K562 (cell line): Measurements from ENCODE around the gene TNPO3. TPM values are rescaled to one million over a fixed set of nuclear protein-coding genes. Genes with fewer than 3 reads are reported as not detected.

Experiments used
- ATAC-seq: fragments of 200-7000 bp; cut with Tn5 transposase; 3 replicates; pipeline ENCODE4 v1.9.1; 2020; ENCODE audit warnings: moderate library complexity
- BruUV-seq: library from RNA; stranded (reverse); fragments of 400-500 nt; replicated peaks from 2 replicates; lab custom pipeline; 2021; lab: Mats Ljungman, UMichigan
- CTCF ChIA-PET: fragments of 300-600 bp; formaldehyde crosslinking; extraction: SDS; loops from one replicate; lab custom pipeline; 2021; ENCODE audit warnings: low intra/inter-chr PET ratio; lab: Yijun Ruan, JAX
- POLR2A ChIA-PET: fragments of 300-600, 350-650 bp; sonication (Branson Sonifier 250); formaldehyde crosslinking; extraction: SDS; loops from one replicate; lab custom pipeline; 2021; ENCODE audit warnings: antibody characterized with exemption, inconsistent platforms; lab: Yijun Ruan, JAX
- DNase-seq, 4 experiments: peaks; one replicate each; pipeline versions ENCODE4 v3.0.0 to v3.0.0-alpha.2; 2011 to 2018; ENCODE audit warnings: low spot score in 3 of 4, mixed read lengths in 3 of 4; ENCODE audit errors: extremely low read depth in 1 of 4
- FAIRE-seq: peaks from 2 replicates; lab custom pipeline; 2011; peaks lifted over from hg19 to GRCh38; lab: Jason Lieb, UNC
- H2AFZ ChIP-seq: 2 replicates; pipeline ENCODE4 v1.6.0; 2011; ENCODE audit warnings: low read depth, low read length, control low read depth, inconsistent platforms
- H3K27ac ChIP-seq: fragments of 200-600 bp; 3 replicates; pipeline ENCODE4 v1.8.0; 2011; ENCODE audit warnings: low read depth, mild to moderate bottlenecking, control low read depth, inconsistent platforms, low read length, moderate library complexity, mixed read lengths; ENCODE audit errors: extremely low read depth
- H3K27me3 ChIP-seq, 2 experiments: fragments of 300-600 bp in 1 of 2; 2 replicates in 1 of 2; 3 replicates in 1 of 2; pipeline versions ENCODE4 v1.6.0 to v1.8.0; 2011; ENCODE audit warnings: inconsistent platforms in 2 of 2, low read length in 2 of 2, mild to moderate bottlenecking in 1 of 2, mixed read lengths in 1 of 2, moderate library complexity in 1 of 2; ENCODE audit not compliant: control insufficient read depth in 2 of 2, insufficient read depth in 2 of 2
- H3K36me3 ChIP-seq: fragments of 300-600 bp; 3 replicates; pipeline ENCODE4 v1.8.0; 2011; ENCODE audit warnings: mild to moderate bottlenecking, low read length, inconsistent platforms; ENCODE audit not compliant: control insufficient read depth, insufficient read depth
- H3K4me1 ChIP-seq, 2 experiments: fragments of 200-600 bp in 1 of 2; replicated peaks in 1 of 2; 2 replicates in 1 of 2; 3 replicates in 1 of 2; pipeline versions ENCODE4 v1.5.1 to v1.8.0; 2011; ENCODE audit warnings: inconsistent platforms in 2 of 2, low read length in 2 of 2, mild to moderate bottlenecking in 1 of 2, mixed read lengths in 1 of 2, moderate library complexity in 1 of 2; ENCODE audit not compliant: control insufficient read depth in 2 of 2, insufficient read depth in 2 of 2
- H3K4me2 ChIP-seq: 2 replicates; pipeline ENCODE4 v1.6.1; 2011; ENCODE audit warnings: low read length, control low read depth, inconsistent platforms, mixed read lengths; ENCODE audit not compliant: insufficient read depth
- H3K4me3 ChIP-seq: fragments of 200-600 bp; sonication (generic), shearing (Covaris generic); 2 replicates; pipeline ENCODE4 v1.5.1; 2016; ENCODE audit warnings: control low read depth, inconsistent platforms
- H3K79me2 ChIP-seq: fragments of 200-600 bp; 3 replicates; pipeline ENCODE4 v1.8.0; 2011; ENCODE audit warnings: low read length, inconsistent platforms; ENCODE audit not compliant: control insufficient read depth, insufficient read depth
- H3K9ac ChIP-seq, 2 experiments: 2 replicates each; pipeline versions ENCODE4 v1.6.0 to v1.6.1; 2011; ENCODE audit warnings: low read depth in 2 of 2, low read length in 2 of 2, control low read depth in 1 of 2, inconsistent platforms in 1 of 2, mild to moderate bottlenecking in 1 of 2, mixed read lengths in 1 of 2; ENCODE audit not compliant: insufficient read depth in 1 of 2
- H3K9me1 ChIP-seq: one replicate; pipeline ENCODE4 v1.6.0; 2011; ENCODE audit warnings: inconsistent platforms, mild to moderate bottlenecking, low read length, moderate library complexity; ENCODE audit not compliant: control insufficient read depth, insufficient read depth
- H3K9me3 ChIP-seq: replicated peaks from 2 replicates; pipeline ENCODE4 v1.5.1; 2011; ENCODE audit warnings: low read depth, low read length, inconsistent platforms; ENCODE audit not compliant: control insufficient read depth, insufficient read depth
- H4K20me1 ChIP-seq: replicated peaks from 2 replicates; pipeline ENCODE4 v1.6.1; 2011; ENCODE audit warnings: low read length, inconsistent platforms, mixed read lengths; ENCODE audit not compliant: control insufficient read depth, insufficient read depth
- BACH1 ChIP-seq: fragments of 200-800 bp; sonication (Bioruptor generic); IDR thresholded peaks from 2 replicates; pipeline ENCODE4 v1.6.1; 2016; ENCODE audit warnings: missing genetic modification characterization, missing compliant biosample characterization
- CEBPB ChIP-seq: fragments of 450-650 bp; IDR thresholded peaks from 2 replicates; pipeline ENCODE4 v1.6.1; 2016; ENCODE audit warnings: missing genetic modification characterization, missing compliant biosample characterization
- CEBPG ChIP-seq, 3 experiments: fragments of 200-800 bp in 1 of 3; sonication (Bioruptor generic) in 1 of 3; sonication (generic) in 1 of 3; formaldehyde crosslinking in 1 of 3; IDR thresholded peaks in 2 of 3; conservative IDR thresholded peaks in 1 of 3; 2 replicates each; pipeline versions ENCODE4 v1.6.1 to v1.8.0; 2016 to 2022; ENCODE audit warnings: missing compliant biosample characterization in 2 of 3, missing genetic modification characterization in 2 of 3, mild to moderate bottlenecking in 1 of 3, missing genetic modification reagents in 1 of 3
- GATAD2B ChIP-seq: fragments of 450-650 bp; IDR thresholded peaks from 2 replicates; pipeline ENCODE4 v1.6.1; 2017; ENCODE audit warnings: mild to moderate bottlenecking, borderline replicate concordance
- ILF3 ChIP-seq: fragments of 450-650 bp; IDR thresholded peaks from 2 replicates; pipeline ENCODE4 v1.6.1; 2018; ENCODE audit warnings: antibody characterized with exemption, mild to moderate bottlenecking, moderate library complexity, borderline replicate concordance
- POLR2H ChIP-seq: IDR thresholded peaks from 2 replicates; pipeline ENCODE4 v1.6.1; 2016; ENCODE audit warnings: missing genetic modification characterization, low read depth, mild to moderate bottlenecking, control low read depth, missing compliant biosample characterization, moderate library complexity
- SPI1 ChIP-seq: IDR thresholded peaks from 2 replicates; pipeline ENCODE4 v1.6.1; 2011; ENCODE audit warnings: low read depth, low read length, control low read depth, borderline replicate concordance
- ZBED1 ChIP-seq: IDR thresholded peaks from 2 replicates; pipeline ENCODE4 v1.6.1; 2014
- ZFP36 ChIP-seq: fragments of 150-350 bp; IDR thresholded peaks from 2 replicates; pipeline ENCODE4 v1.6.1; 2018; ENCODE audit warnings: low read length, low read depth; ENCODE audit not compliant: partially characterized antibody
- ZNF23 ChIP-seq: fragments of 250-450 bp; sonication (Bioruptor Pico); IDR thresholded peaks from 2 replicates; pipeline ENCODE4 v1.4.0; 2020; ENCODE audit warnings: mild to moderate bottlenecking
- ZNF232 ChIP-seq: sonication (generic); formaldehyde crosslinking; IDR thresholded peaks from 2 replicates; pipeline ENCODE4 v1.8.0; 2022; ENCODE audit warnings: mild to moderate bottlenecking, missing genetic modification reagents
- WGBS: fragments of 100-300 bp; shearing (Covaris generic); methylation state at CpG from one replicate; pipeline ENCODE4 v1.1.6; 2016; ENCODE audit warnings: low coverage, mixed read lengths; ENCODE audit not compliant: insufficient coverage; ENCODE audit errors: missing lambda C conversion rate; 5-methylcytosine and 5-hydroxymethylcytosine counted together
- in situ Hi-C: fragments of 300-500 bp; cut with MboI; formaldehyde crosslinking; loops from 4 replicates; pipeline ENCODE4 v1.15.0; 2018; ENCODE audit warnings: inconsistent platforms, mixed read lengths
- intact Hi-C: fragments of 100-400 bp; cut with micrococcal nuclease; formaldehyde crosslinking; loops from 2 replicates; pipeline ENCODE4 v1.14.2; 2022
- polyA plus RNA-seq, 8 experiments: library from polyadenylated mRNA; depleted of rRNA in 4 of 8; stranded (reverse) in 5 of 8; unstranded in 3 of 8; fragments of >200 nt; fragmentation: Nextera tagmentation in 2 of 8; fragmentation: Illumina TruSeq in 1 of 8; extraction: Ambion mirVana in 2 of 8; extraction: Trizol in 1 of 8; gene quantifications; 2 replicates each; pipeline versions ENCODE4 v1.2.1 to v1.2.3, GENCODE V29; 2011 to 2014; ENCODE audit warnings: inconsistent platforms in 1 of 8, missing spikeins in 1 of 8
- total RNA-seq, 7 experiments: library from RNA; depleted of rRNA in 6 of 7; stranded (reverse); fragments of >200 nt in 6 of 7; fragmentation: Illumina TruSeq in 2 of 7; extraction: Trizol in 2 of 7; gene quantifications; 2 replicates each; pipeline versions ENCODE4 v1.2.1 to v1.2.3, GENCODE V29; 2011 to 2021; ENCODE audit warnings: low replicate concordance in 1 of 7
- TF ChIP-seq, protein P1 (sequence below), 2 experiments: fragments of 250-450 bp in 1 of 2; fragments of 450-650 bp in 1 of 2; sonication (Bioruptor Pico) in 1 of 2; IDR thresholded peaks; 2 replicates each; pipeline versions ENCODE4 v1.6.1 to v1.8.0; 2016 to 2021; ENCODE audit warnings: mild to moderate bottlenecking in 2 of 2, moderate library complexity in 2 of 2, missing compliant biosample characterization in 1 of 2, missing genetic modification characterization in 1 of 2
- TF ChIP-seq, protein P2 (sequence below): fragments of 200-800 bp; sonication (Bioruptor generic); IDR thresholded peaks from 2 replicates; pipeline ENCODE4 v1.6.1; 2017; ENCODE audit warnings: missing genetic modification characterization, missing compliant biosample characterization
- TF ChIP-seq, protein P3 (sequence below): sonication (generic); formaldehyde crosslinking; IDR thresholded peaks from 2 replicates; pipeline ENCODE4 v1.8.0; 2022; ENCODE audit warnings: mild to moderate bottlenecking, missing genetic modification reagents

Gene TNPO3
- total and polyA plus RNA-seq, 9 of the 15 experiments (the other 6 are each of a cell fraction or from before 2014, with no cell fraction given): 35.8 to 125 (median 110) TPM

DNA sequence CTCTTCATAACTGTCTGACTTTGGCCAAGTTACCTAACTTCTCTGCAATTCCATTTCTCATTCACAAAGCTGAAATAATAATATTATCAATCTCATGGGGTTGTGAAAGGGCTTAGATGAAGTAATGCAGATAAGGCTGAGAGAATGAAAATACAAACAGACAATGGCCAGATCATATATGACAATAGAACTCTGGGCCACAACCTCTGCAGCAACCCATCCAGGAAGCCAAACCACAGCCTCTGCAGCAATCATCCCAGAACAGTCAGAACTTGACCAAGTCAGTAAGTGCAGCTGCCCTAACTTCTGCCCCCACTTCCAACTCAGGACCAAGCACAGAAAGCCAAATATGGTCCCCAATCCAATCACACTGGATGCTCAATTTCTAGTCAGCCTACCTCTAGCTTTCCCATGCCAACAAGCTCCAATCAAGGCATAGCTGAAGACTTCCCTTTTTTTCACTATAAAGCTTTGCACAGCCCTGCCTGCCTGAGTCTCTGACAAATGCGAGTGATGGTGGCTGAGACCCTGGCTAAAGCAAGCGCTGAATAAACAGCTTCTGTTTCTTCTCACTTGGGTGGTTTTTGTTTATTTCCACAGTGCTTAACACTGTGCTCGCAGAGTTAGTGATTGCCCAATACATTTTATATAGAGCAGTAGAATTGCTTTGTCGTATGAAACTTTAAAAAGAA lies 34.8 kb upstream of the TNPO3 start:
- H3K36me3 ChIP-seq: no peaks in the 10 kb centered on the region
- H3K9ac ChIP-seq: no peak overlapping the region
- in situ Hi-C loops: no loop called here
- CTCF ChIA-PET: interaction anchor here (0.8 kb wide), 1 partner anchor 180 kb away, joined by 3 read pairs; no protein-coding TSS in a partner anchor
- FAIRE-seq (no peak), DNase-seq (no peak), ATAC-seq (peak; percentile 14; the same call in 2 of the 3 replicates)
- peaks cover 0 to 7% of the 10 kb centered on the region in 2 experiments; a peak in 4 of 5 replicates for H3K4me1 ChIP-seq
- H3K9me3 ChIP-seq: no peaks in the 10 kb centered on the region
- no peak overlapping the region for H3K4me3 ChIP-seq
- no peaks in the 10 kb centered on the region for H3K27me3 ChIP-seq
- WGBS: 7% methylated on average over 4 of the region's 4 CpGs
- H3K9me1 ChIP-seq: no peaks in the 10 kb centered on the region
- intact Hi-C loops: loop anchor here (2.0 to 5.0 kb wide), 4 partner anchors 23 to 123 kb away; no protein-coding TSS in a partner anchor
- H4K20me1 ChIP-seq: no peaks in the 10 kb centered on the region
- H3K4me2 ChIP-seq: no peak overlapping the region
- POLR2A ChIA-PET: interaction anchor here (0.7 to 1.6 kb wide), 6 partner anchors 13 to 61 kb away, joined by 3 to 7 read pairs (median 3); no protein-coding TSS in a partner anchor
- H2AFZ ChIP-seq: no peak overlapping the region
- H3K27ac ChIP-seq: no peak overlapping the region
- no peaks in the 10 kb centered on the region for H3K79me2 ChIP-seq
- no TSS peak for BruUV-seq
- TF ChIP-seq BACH1 (tag) (no peak), ZNF232 (CRISPR knock-in tag) (no peak), ZNF23 (CRISPR knock-in tag) (no peak), ZBED1 (no peak), CEBPB (tag) (peak; percentile 69; the same call in 1 of the 2 replicates), POLR2H (tag) (no peak), CEBPG (CRISPR knock-in tag; IDR thresholded peaks at IDR 0.05) (no peak), CEBPG (tag; conservative IDR thresholded peaks at IDR 0.05 in 1 of 2, IDR thresholded peaks at IDR 0.05 in 1 of 2) (peak; percentile 63 to 84), ZFP36 (peak; percentile 11), GATAD2B (no peak), ILF3 (no peak), SPI1 (peak; percentile 94)
- TF ChIP-seq, protein P1, sequence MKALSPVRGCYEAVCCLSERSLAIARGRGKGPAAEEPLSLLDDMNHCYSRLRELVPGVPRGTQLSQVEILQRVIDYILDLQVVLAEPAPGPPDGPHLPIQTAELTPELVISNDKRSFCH (CRISPR knock-in tag; IDR thresholded peaks at IDR 0.05): no peak
- TF ChIP-seq, protein P1 (tag; IDR thresholded peaks at IDR 0.05): no peak
- TF ChIP-seq, protein P2, sequence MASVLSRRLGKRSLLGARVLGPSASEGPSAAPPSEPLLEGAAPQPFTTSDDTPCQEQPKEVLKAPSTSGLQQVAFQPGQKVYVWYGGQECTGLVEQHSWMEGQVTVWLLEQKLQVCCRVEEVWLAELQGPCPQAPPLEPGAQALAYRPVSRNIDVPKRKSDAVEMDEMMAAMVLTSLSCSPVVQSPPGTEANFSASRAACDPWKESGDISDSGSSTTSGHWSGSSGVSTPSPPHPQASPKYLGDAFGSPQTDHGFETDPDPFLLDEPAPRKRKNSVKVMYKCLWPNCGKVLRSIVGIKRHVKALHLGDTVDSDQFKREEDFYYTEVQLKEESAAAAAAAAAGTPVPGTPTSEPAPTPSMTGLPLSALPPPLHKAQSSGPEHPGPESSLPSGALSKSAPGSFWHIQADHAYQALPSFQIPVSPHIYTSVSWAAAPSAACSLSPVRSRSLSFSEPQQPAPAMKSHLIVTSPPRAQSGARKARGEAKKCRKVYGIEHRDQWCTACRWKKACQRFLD (CRISPR knock-in tag): no peak
- TF ChIP-seq, protein P3, sequence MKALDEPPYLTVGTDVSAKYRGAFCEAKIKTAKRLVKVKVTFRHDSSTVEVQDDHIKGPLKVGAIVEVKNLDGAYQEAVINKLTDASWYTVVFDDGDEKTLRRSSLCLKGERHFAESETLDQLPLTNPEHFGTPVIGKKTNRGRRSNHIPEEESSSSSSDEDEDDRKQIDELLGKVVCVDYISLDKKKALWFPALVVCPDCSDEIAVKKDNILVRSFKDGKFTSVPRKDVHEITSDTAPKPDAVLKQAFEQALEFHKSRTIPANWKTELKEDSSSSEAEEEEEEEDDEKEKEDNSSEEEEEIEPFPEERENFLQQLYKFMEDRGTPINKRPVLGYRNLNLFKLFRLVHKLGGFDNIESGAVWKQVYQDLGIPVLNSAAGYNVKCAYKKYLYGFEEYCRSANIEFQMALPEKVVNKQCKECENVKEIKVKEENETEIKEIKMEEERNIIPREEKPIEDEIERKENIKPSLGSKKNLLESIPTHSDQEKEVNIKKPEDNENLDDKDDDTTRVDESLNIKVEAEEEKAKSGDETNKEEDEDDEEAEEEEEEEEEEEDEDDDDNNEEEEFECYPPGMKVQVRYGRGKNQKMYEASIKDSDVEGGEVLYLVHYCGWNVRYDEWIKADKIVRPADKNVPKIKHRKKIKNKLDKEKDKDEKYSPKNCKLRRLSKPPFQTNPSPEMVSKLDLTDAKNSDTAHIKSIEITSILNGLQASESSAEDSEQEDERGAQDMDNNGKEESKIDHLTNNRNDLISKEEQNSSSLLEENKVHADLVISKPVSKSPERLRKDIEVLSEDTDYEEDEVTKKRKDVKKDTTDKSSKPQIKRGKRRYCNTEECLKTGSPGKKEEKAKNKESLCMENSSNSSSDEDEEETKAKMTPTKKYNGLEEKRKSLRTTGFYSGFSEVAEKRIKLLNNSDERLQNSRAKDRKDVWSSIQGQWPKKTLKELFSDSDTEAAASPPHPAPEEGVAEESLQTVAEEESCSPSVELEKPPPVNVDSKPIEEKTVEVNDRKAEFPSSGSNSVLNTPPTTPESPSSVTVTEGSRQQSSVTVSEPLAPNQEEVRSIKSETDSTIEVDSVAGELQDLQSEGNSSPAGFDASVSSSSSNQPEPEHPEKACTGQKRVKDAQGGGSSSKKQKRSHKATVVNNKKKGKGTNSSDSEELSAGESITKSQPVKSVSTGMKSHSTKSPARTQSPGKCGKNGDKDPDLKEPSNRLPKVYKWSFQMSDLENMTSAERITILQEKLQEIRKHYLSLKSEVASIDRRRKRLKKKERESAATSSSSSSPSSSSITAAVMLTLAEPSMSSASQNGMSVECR (CRISPR knock-in tag): no peak
